Measurements from ENCODE around the gene DOCK6. TPM values are rescaled to one million over a fixed set of nuclear protein-coding genes. Genes with fewer than 3 reads are reported as not detected.
A peak's percentile ranks its signal among the peaks of the same experiment; 100 is the strongest.

DOCK6 gene
- total and polyA plus RNA-seq, 2 experiments from 2014 or later = 17.4 to 36.8 TPM

DNA sequence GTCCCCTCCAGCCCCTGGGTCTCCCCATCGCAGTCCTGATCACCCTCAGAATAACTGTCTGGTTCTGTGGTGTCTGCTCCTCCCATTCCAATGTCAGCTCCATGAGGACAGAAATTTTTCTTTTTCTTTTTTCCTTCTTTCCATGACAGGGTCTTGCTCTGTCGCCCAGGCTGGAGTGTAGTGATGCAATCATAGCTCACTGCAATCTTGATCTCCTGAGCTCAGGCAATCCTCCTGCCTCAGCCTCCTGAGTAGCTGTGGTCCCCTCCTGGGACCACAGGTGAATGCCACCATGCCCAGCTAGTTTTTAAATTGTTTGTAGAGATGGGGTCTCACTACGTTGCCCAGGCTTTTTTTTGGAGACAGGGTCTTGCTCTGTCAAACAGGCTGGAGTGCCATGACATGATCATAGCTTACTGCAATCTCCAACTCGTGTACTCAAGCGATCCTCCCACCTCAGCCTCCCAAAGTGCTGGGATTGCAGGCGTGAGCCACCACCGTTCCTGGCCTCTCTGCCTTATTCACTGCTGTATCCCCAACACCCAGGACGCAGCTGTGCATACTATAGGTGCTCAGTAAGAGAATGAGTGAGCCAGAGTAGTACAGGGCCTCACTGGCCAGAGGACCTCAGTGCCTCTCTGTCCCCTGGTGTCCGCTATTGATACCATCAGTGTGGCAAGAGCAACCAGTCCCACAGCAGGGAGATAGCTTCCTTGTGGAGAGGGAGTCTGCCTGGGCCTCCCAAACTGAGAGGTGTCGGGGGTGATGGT, 5.2 kb upstream of the DOCK6 start:
- DNase-seq (ENCODE audit: low spot score) = no peak
- peaks cover 24% of the 10 kb centered on the region for H3K4me1 ChIP-seq (ENCODE audit: insufficient read depth)
- H2AFZ ChIP-seq = no peak overlapping the region
- no peak overlapping the region for H3K4me3 ChIP-seq
- WGBS (ENCODE audit: low lambda C conversion rate, missing lambda C conversion rate) = 91% methylated on average over 10 of the region's 10 CpGs
- H3K4me2 ChIP-seq = no peak overlapping the region
- H3K79me2 ChIP-seq = peaks cover 6% of the 10 kb centered on the region
- no peaks in the 10 kb centered on the region for H4K20me1 ChIP-seq (ENCODE audit: insufficient read depth, poor library complexity, severe bottlenecking)
- H3K27ac ChIP-seq = no peak overlapping the region
- H3K9me3 ChIP-seq (ENCODE audit: low read depth) = no peaks in the 10 kb centered on the region
- no peaks in the 10 kb centered on the region for H3K27me3 ChIP-seq
- H3K9me2 ChIP-seq (replicated peaks; ENCODE audit: insufficient read depth) = no peaks in the 10 kb centered on the region
- no peaks in the 10 kb centered on the region for H3K36me3 ChIP-seq (replicated peaks; ENCODE audit: insufficient read depth, low read depth)
- TF ChIP-seq, protein P1, sequence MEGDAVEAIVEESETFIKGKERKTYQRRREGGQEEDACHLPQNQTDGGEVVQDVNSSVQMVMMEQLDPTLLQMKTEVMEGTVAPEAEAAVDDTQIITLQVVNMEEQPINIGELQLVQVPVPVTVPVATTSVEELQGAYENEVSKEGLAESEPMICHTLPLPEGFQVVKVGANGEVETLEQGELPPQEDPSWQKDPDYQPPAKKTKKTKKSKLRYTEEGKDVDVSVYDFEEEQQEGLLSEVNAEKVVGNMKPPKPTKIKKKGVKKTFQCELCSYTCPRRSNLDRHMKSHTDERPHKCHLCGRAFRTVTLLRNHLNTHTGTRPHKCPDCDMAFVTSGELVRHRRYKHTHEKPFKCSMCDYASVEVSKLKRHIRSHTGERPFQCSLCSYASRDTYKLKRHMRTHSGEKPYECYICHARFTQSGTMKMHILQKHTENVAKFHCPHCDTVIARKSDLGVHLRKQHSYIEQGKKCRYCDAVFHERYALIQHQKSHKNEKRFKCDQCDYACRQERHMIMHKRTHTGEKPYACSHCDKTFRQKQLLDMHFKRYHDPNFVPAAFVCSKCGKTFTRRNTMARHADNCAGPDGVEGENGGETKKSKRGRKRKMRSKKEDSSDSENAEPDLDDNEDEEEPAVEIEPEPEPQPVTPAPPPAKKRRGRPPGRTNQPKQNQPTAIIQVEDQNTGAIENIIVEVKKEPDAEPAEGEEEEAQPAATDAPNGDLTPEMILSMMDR (IDR thresholded peaks at IDR 0.05; ENCODE audit: poor library complexity) = no peak
- no peak for TF ChIP-seq EZH2phosphoT487 (IDR thresholded peaks at IDR 0.05; ENCODE audit: low read depth, severe bottlenecking, unreplicated experiment)
- TF ChIP-seq EZH2 (IDR thresholded peaks at IDR 0.05; ENCODE audit: borderline replicate concordance) = no peak

DNA sequence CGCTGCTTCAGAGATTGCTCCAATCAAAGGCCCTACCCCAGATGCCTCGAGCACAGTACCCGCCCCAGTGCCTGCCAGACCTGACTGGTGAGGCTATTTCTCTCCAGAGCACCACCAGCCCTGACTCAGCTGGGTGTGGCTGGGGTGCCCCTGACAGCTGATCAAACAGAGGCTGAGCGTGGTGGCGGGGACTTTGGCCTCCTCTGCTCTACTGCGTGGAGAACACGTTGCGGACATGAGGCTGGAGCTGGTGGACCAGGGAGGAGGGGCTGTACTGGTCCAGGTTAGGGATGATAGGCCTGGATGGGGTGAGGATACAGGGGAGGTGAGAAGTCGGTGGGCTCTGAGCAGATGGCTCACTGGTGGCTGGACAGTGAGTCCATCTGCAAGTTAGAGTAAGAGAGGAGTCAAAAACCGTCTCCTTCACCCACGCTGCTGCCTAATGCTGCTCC, 3.5 kb upstream of the DOCK6 start:
- Histone ChIP-seq H3K9me3 (ENCODE audit: low read depth) (no peaks in the 10 kb centered on the region), H3K4me2 (no peak overlapping the region), H3K4me1 (ENCODE audit: insufficient read depth) (peaks cover 27% of the 10 kb centered on the region), H3K27ac (peak overlapping the region; percentile 99), H3K27me3 (no peaks in the 10 kb centered on the region), H3K36me3 (replicated peaks; ENCODE audit: insufficient read depth, low read depth) (no peaks in the 10 kb centered on the region), H4K20me1 (ENCODE audit: insufficient read depth, poor library complexity, severe bottlenecking) (no peaks in the 10 kb centered on the region), H3K9me2 (replicated peaks; ENCODE audit: insufficient read depth) (no peaks in the 10 kb centered on the region), H3K79me2 (peaks cover 9% of the 10 kb centered on the region), H3K4me3 (no peak overlapping the region), H2AFZ (no peak overlapping the region)
- WGBS (ENCODE audit: low lambda C conversion rate, missing lambda C conversion rate) = 55% methylated on average over 11 of the region's 11 CpGs
- peak; percentile 91 for DNase-seq (ENCODE audit: low spot score)
- no peak for TF ChIP-seq EZH2phosphoT487 (IDR thresholded peaks at IDR 0.05; ENCODE audit: low read depth, severe bottlenecking, unreplicated experiment)
- TF ChIP-seq EZH2 (IDR thresholded peaks at IDR 0.05; ENCODE audit: borderline replicate concordance) = no peak
- TF ChIP-seq, protein P1 (IDR thresholded peaks at IDR 0.05; ENCODE audit: poor library complexity) = no peak

DNA sequence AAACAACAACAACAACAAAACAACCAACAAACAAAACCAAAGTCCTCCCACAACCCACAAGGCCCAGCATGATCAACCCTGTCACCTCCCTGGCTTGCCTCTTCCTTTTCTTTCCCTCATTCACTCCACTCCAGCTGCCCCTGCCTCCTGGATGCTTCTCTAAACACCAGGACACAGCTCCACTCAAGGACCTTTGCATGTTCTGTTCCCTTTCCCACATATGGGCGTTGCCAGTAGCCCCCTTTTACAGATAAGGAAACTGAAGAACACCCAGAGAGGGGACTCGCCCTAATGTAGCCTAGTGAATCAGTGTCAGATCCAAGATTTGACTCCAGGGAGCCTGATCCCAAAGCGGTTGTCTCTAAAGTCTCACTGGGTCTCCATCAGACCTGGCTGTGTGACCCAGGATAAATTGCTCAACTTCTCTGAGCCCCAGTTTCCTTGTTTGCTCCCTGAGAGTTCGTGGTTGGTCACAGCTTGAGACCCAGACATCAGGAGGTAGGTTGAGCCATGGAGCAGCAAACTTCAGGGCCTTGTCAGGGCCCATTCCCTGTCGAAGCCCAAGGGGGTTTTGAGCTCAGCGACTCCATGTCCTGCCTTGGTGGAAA, 3.0 kb upstream of the DOCK6 start:
- Histone ChIP-seq H2AFZ (no peak overlapping the region), H3K4me1 (ENCODE audit: insufficient read depth) (peaks cover 27% of the 10 kb centered on the region), H4K20me1 (ENCODE audit: insufficient read depth, poor library complexity, severe bottlenecking) (no peaks in the 10 kb centered on the region), H3K36me3 (replicated peaks; ENCODE audit: insufficient read depth, low read depth) (no peaks in the 10 kb centered on the region), H3K79me2 (peaks cover 9% of the 10 kb centered on the region), H3K9me3 (ENCODE audit: low read depth) (no peaks in the 10 kb centered on the region), H3K27ac (peak overlapping the region; percentile 99), H3K4me3 (no peak overlapping the region), H3K4me2 (peak overlapping the region; percentile 27), H3K9me2 (replicated peaks; ENCODE audit: insufficient read depth) (no peaks in the 10 kb centered on the region), H3K27me3 (no peaks in the 10 kb centered on the region)
- no peak for DNase-seq (ENCODE audit: low spot score)
- WGBS (ENCODE audit: low lambda C conversion rate, missing lambda C conversion rate) = 71% methylated on average over 6 of the region's 6 CpGs
- no peak for TF ChIP-seq EZH2phosphoT487 (IDR thresholded peaks at IDR 0.05; ENCODE audit: low read depth, severe bottlenecking, unreplicated experiment)
- no peak for TF ChIP-seq EZH2 (IDR thresholded peaks at IDR 0.05; ENCODE audit: borderline replicate concordance)
- TF ChIP-seq, protein P1 (IDR thresholded peaks at IDR 0.05; ENCODE audit: poor library complexity) = no peak

Data from hepatocyte (in vitro differentiated cells).